Loucy (cell line): ENCODE data around the gene FAM234A.

ENCODE experiments used
- H2AFZ ChIP-seq: fragments of 200-600 bp; sonication (generic); 2 replicates; pipeline ENCODE4 v1.6.0; 2016; ENCODE audit warnings: antibody characterized with exemption, mild to moderate bottlenecking, low read length, moderate library complexity
- H3F3A ChIP-seq: fragments of 200-600 bp; 2 replicates; pipeline ENCODE4 v1.6.0; 2016; ENCODE audit warnings: antibody characterized with exemption, low read depth, mild to moderate bottlenecking
- H3K27me3 ChIP-seq: fragments of 200-600 bp; sonication (generic); 2 replicates; pipeline ENCODE4 v1.6.1; 2014; ENCODE audit warnings: low read length, mild to moderate bottlenecking; ENCODE audit not compliant: insufficient read depth, poor library complexity, severe bottlenecking
- H3K36me3 ChIP-seq: fragments of 200-600 bp; sonication (generic); 2 replicates; pipeline ENCODE4 v1.6.1; 2016; ENCODE audit warnings: low read length; ENCODE audit not compliant: insufficient read depth
- H3K4me1 ChIP-seq: fragments of 200-600 bp; sonication (generic); 2 replicates; pipeline ENCODE4 v1.5.1; 2014; ENCODE audit warnings: low read length, mild to moderate bottlenecking; ENCODE audit not compliant: insufficient read depth, poor library complexity, severe bottlenecking
- H3K4me2 ChIP-seq: fragments of 200-600 bp; sonication (generic); 2 replicates; pipeline ENCODE4 v1.6.0; 2014; ENCODE audit warnings: antibody characterized with exemption, low read length, low read depth, mild to moderate bottlenecking; ENCODE audit not compliant: poor library complexity, severe bottlenecking
- H3K4me3 ChIP-seq: fragments of 200-600 bp; sonication (generic); 2 replicates; pipeline ENCODE4 v1.5.1; 2014; ENCODE audit warnings: low read length, mild to moderate bottlenecking, mixed read lengths; ENCODE audit not compliant: poor library complexity, severe bottlenecking
- H3K79me2 ChIP-seq: fragments of 200-600 bp; sonication (generic); 2 replicates; pipeline ENCODE4 v1.6.1; 2014; ENCODE audit warnings: low read length; ENCODE audit not compliant: insufficient read depth
- H3K9ac ChIP-seq: fragments of 200-600 bp; sonication (generic); 2 replicates; pipeline ENCODE4 v1.6.0; 2014; ENCODE audit warnings: mild to moderate bottlenecking, low read depth, low read length, moderate library complexity; ENCODE audit not compliant: poor library complexity, severe bottlenecking
- H3K9me2 ChIP-seq: fragments of 200-600 bp; sonication (generic); replicated peaks from 2 replicates; pipeline ENCODE4 v1.6.1; 2016; ENCODE audit warnings: low read depth, low read length, mixed read lengths
- H3K9me3 ChIP-seq: fragments of 200-600 bp; sonication (generic); 2 replicates; pipeline ENCODE4 v1.6.1; 2014; ENCODE audit warnings: mild to moderate bottlenecking, antibody characterized with exemption, low read length, low read depth; ENCODE audit not compliant: insufficient read depth
- H4K20me1 ChIP-seq: fragments of 200-600 bp; sonication (generic); 2 replicates; pipeline ENCODE4 v1.6.0; 2014; ENCODE audit warnings: antibody characterized with exemption, low read length, mild to moderate bottlenecking; ENCODE audit not compliant: insufficient read depth, poor library complexity, severe bottlenecking
- CTCF ChIP-seq: fragments of 200-600 bp; sonication (generic); conservative IDR thresholded peaks from 2 replicates; pipeline ENCODE4 v1.5.1; 2014; ENCODE audit warnings: mild to moderate bottlenecking, antibody characterized with exemption, low read length
- EZH2phosphoT487 ChIP-seq: fragments of 200-600 bp; IDR thresholded peaks from 2 replicates; pipeline ENCODE4 v1.6.1; 2018; ENCODE audit warnings: antibody characterized with exemption, mild to moderate bottlenecking, moderate library complexity, borderline replicate concordance

Gene FAM234A

GRCh38 chr16:301950-302349 is 67.3 kb downstream of the FAM234A start:
- Histone ChIP-seq H3K9me3 (no peaks in the 10 kb centered on the region), H3K9me2 (no peaks in the 10 kb centered on the region), H2AFZ (no peak overlapping the region), H3K4me2 (no peak overlapping the region), H4K20me1 (no peaks in the 10 kb centered on the region), H3K4me3 (no peak overlapping the region), H3K4me1 (no peaks in the 10 kb centered on the region), H3K9ac (no peak overlapping the region), H3K36me3 (no peaks in the 10 kb centered on the region; the same call in 1 of the 2 replicates), H3F3A (no peaks in the 10 kb centered on the region), H3K27me3 (no peaks in the 10 kb centered on the region), H3K79me2 (no peaks in the 10 kb centered on the region)
- TF ChIP-seq CTCF = no peak
- no peak for TF ChIP-seq EZH2phosphoT487

- Histone ChIP-seq H3F3A (no peaks in the 10 kb centered on the region), H3K79me2 (no peaks in the 10 kb centered on the region), H3K4me1 (peaks cover 10% of the 10 kb centered on the region), H3K9me2 (no peaks in the 10 kb centered on the region), H3K36me3 (no peaks in the 10 kb centered on the region; the same call in 1 of the 2 replicates), H3K4me3 (no peak overlapping the region), H3K4me2 (no peak overlapping the region), H2AFZ (no peak overlapping the region), H4K20me1 (no peaks in the 10 kb centered on the region), H3K9ac (no peak overlapping the region), H3K27me3 (no peaks in the 10 kb centered on the region), H3K9me3 (no peaks in the 10 kb centered on the region)
- peak; percentile 20 for TF ChIP-seq CTCF
- no peak for TF ChIP-seq EZH2phosphoT487
These were observed 69.3 kb downstream of the FAM234A start for GRCh38 chr16:303760-304505.

- Histone ChIP-seq H3K79me2 (no peaks in the 10 kb centered on the region), H3F3A (no peaks in the 10 kb centered on the region), H4K20me1 (no peaks in the 10 kb centered on the region), H3K4me3 (no peak overlapping the region), H3K36me3 (no peaks in the 10 kb centered on the region; the same call in 1 of the 2 replicates), H2AFZ (no peak overlapping the region), H3K4me1 (peaks cover 13% of the 10 kb centered on the region), H3K9me2 (no peaks in the 10 kb centered on the region), H3K27me3 (no peaks in the 10 kb centered on the region), H3K9ac (no peak overlapping the region), H3K4me2 (no peak overlapping the region), H3K9me3 (no peaks in the 10 kb centered on the region)
- TF ChIP-seq EZH2phosphoT487 (no peak), CTCF (no peak)
These were observed 71.5 kb downstream of the FAM234A start for GRCh38 chr16:305916-306626.
